ENCODE results near the gene COMMD8.

Gene COMMD8

GRCh38 chr4:47418147-47418546 lies 45.4 kb downstream of the COMMD8 start:
- no peak for DNase-seq (ENCODE audit: extremely low spot score)
- ChIA-PET CTCF (no interaction called here), POLR2A (no interaction called here)
- TF ChIP-seq CTBP1 (IDR thresholded peaks at IDR 0.05; ENCODE audit: borderline replicate concordance) = no peak
- TF ChIP-seq LEF1 (IDR thresholded peaks at IDR 0.05; ENCODE audit: borderline replicate concordance) = no peak
- TF ChIP-seq FOXM1 (IDR thresholded peaks at IDR 0.05; ENCODE audit: borderline replicate concordance) = no peak
- no peak for TF ChIP-seq PKNOX1 (IDR thresholded peaks at IDR 0.05)
- no peak for TF ChIP-seq TARDBP (IDR thresholded peaks at IDR 0.05)
- no peak for TF ChIP-seq SP1 (IDR thresholded peaks at IDR 0.05)
- no peak for TF ChIP-seq L3MBTL2 (conservative IDR thresholded peaks at IDR 0.05)
- TF ChIP-seq FOXK2 (IDR thresholded peaks at IDR 0.05) = no peak
- no peak for TF ChIP-seq ARNT (IDR thresholded peaks at IDR 0.05)
- no peak for TF ChIP-seq SUZ12 (IDR thresholded peaks at IDR 0.05)
- no peak for TF ChIP-seq FOXA1 (IDR thresholded peaks at IDR 0.05)
- no peak for TF ChIP-seq ELF4 (IDR thresholded peaks at IDR 0.05)
- no peak for TF ChIP-seq HDGF (IDR thresholded peaks at IDR 0.05; ENCODE audit: borderline replicate concordance)
- no peak for TF ChIP-seq ZNF384 (IDR thresholded peaks at IDR 0.05)

- TF ChIP-seq ELF4 (IDR thresholded peaks at IDR 0.05) (no peak), FOXK2 (IDR thresholded peaks at IDR 0.05) (no peak), ARNT (IDR thresholded peaks at IDR 0.05) (no peak), BHLHE40 (IDR thresholded peaks at IDR 0.05; ENCODE audit: borderline replicate concordance) (no peak), PKNOX1 (IDR thresholded peaks at IDR 0.05) (no peak), FOXM1 (IDR thresholded peaks at IDR 0.05; ENCODE audit: borderline replicate concordance) (no peak), HDGF (IDR thresholded peaks at IDR 0.05; ENCODE audit: borderline replicate concordance) (no peak), ZNF384 (IDR thresholded peaks at IDR 0.05) (no peak), L3MBTL2 (conservative IDR thresholded peaks at IDR 0.05) (no peak)
- no peak for DNase-seq (ENCODE audit: extremely low spot score)
- POLR2A ChIA-PET = no interaction called here
- CTCF ChIA-PET = no interaction called here
These were observed 47.8 kb downstream of the COMMD8 start for GRCh38 chr4:47415719-47416118.

GRCh38 chr4:47413521-47413920 lies 50.0 kb downstream of the COMMD8 start:
- no peak for DNase-seq (ENCODE audit: extremely low spot score)
- TF ChIP-seq TARDBP (IDR thresholded peaks at IDR 0.05) = no peak
- ChIA-PET CTCF (no interaction called here), POLR2A (no interaction called here)

GRCh38 chr4:47410271-47410670 lies 53.2 kb downstream of the COMMD8 start:
- no peak for TF ChIP-seq L3MBTL2 (conservative IDR thresholded peaks at IDR 0.05)
- TF ChIP-seq SP1 (IDR thresholded peaks at IDR 0.05) = no peak
- no peak for TF ChIP-seq BHLHE40 (IDR thresholded peaks at IDR 0.05; ENCODE audit: borderline replicate concordance)
- no peak for TF ChIP-seq NFRKB (IDR thresholded peaks at IDR 0.05)
- no peak for TF ChIP-seq SUZ12 (IDR thresholded peaks at IDR 0.05)
- TF ChIP-seq HDGF (IDR thresholded peaks at IDR 0.05; ENCODE audit: borderline replicate concordance) = no peak
- no peak for TF ChIP-seq PKNOX1 (IDR thresholded peaks at IDR 0.05)
- no peak for TF ChIP-seq ARNT (IDR thresholded peaks at IDR 0.05)
- no peak for TF ChIP-seq FOXM1 (IDR thresholded peaks at IDR 0.05; ENCODE audit: borderline replicate concordance)
- no peak for TF ChIP-seq CTBP1 (IDR thresholded peaks at IDR 0.05; ENCODE audit: borderline replicate concordance)
- no peak for TF ChIP-seq ELF4 (IDR thresholded peaks at IDR 0.05)
- no peak for TF ChIP-seq TARDBP (IDR thresholded peaks at IDR 0.05)
- TF ChIP-seq FOXK2 (IDR thresholded peaks at IDR 0.05) = no peak
- TF ChIP-seq ZNF384 (IDR thresholded peaks at IDR 0.05) = no peak
- TF ChIP-seq LEF1 (IDR thresholded peaks at IDR 0.05; ENCODE audit: borderline replicate concordance) = no peak
- TF ChIP-seq FOXA1 (IDR thresholded peaks at IDR 0.05) = no peak
- CTCF ChIA-PET = interaction anchor here (0.6 kb wide), 1 partner anchor 55 kb away, joined by 3 read pairs; no protein-coding TSS in a partner anchor
- POLR2A ChIA-PET = no interaction called here
- no peak for DNase-seq (ENCODE audit: extremely low spot score)

GRCh38 chr4:47406408-47406807 lies 57.1 kb downstream of the COMMD8 start:
- POLR2A ChIA-PET = no interaction called here

More at GRCh38 chr4:47406408-47406807, 57.1 kb downstream of the COMMD8 start:
- CTCF ChIA-PET = no interaction called here
- DNase-seq (ENCODE audit: extremely low spot score) = no peak
- TF ChIP-seq ARNT (IDR thresholded peaks at IDR 0.05) = no peak
- no peak for TF ChIP-seq PKNOX1 (IDR thresholded peaks at IDR 0.05)
- no peak for TF ChIP-seq FOXK2 (IDR thresholded peaks at IDR 0.05)
- no peak for TF ChIP-seq ELF4 (IDR thresholded peaks at IDR 0.05)
- TF ChIP-seq L3MBTL2 (conservative IDR thresholded peaks at IDR 0.05) = no peak
- no peak for TF ChIP-seq CTBP1 (IDR thresholded peaks at IDR 0.05; ENCODE audit: borderline replicate concordance)
- TF ChIP-seq SUZ12 (IDR thresholded peaks at IDR 0.05) = no peak
- no peak for TF ChIP-seq BHLHE40 (IDR thresholded peaks at IDR 0.05; ENCODE audit: borderline replicate concordance)
- TF ChIP-seq ZNF384 (IDR thresholded peaks at IDR 0.05) = no peak
- TF ChIP-seq FOXM1 (IDR thresholded peaks at IDR 0.05; ENCODE audit: borderline replicate concordance) = no peak
- TF ChIP-seq LEF1 (IDR thresholded peaks at IDR 0.05; ENCODE audit: borderline replicate concordance) = no peak
- TF ChIP-seq NFRKB (IDR thresholded peaks at IDR 0.05) = no peak
